Kidney (tissue), 14 donors: ENCODE data around the gene CEP112. TPM values are rescaled to one million over a fixed set of nuclear protein-coding genes. Genes with fewer than 3 reads are reported as not detected.

Source experiments
- DNase-seq, 5 donors: peaks; one replicate each; pipeline ENCODE4 v3.0.0-alpha.2; 2013 to 2020
- FAIRE-seq: peaks from 2 replicates; lab custom pipeline; 2012; peaks lifted over from hg19 to GRCh38; lab: Jason Lieb, UNC
- H3K27ac ChIP-seq, 2 donors: one replicate each; pipeline ENCODE4 v1.7.0; 2013; ENCODE audit warnings: low read depth in 2 of 2, low read length in 2 of 2, inconsistent platforms in 1 of 2
- H3K27me3 ChIP-seq: one replicate; pipeline ENCODE4 v1.7.1; 2013; ENCODE audit warnings: low read length, inconsistent platforms; ENCODE audit not compliant: control insufficient read depth, insufficient read depth
- H3K36me3 ChIP-seq, 3 donors: one replicate each; pipeline versions ENCODE4 v1.7.0 to v1.7.1; 2013; ENCODE audit warnings: low read length in 3 of 3, control low read depth in 1 of 3, inconsistent platforms in 1 of 3; ENCODE audit not compliant: insufficient read depth in 3 of 3, control insufficient read depth in 2 of 3
- H3K4me1 ChIP-seq, 3 donors: one replicate each; pipeline versions ENCODE4 v1.7.0 to v1.7.1; 2013; ENCODE audit warnings: low read length in 3 of 3, inconsistent platforms in 1 of 3, low read depth in 1 of 3; ENCODE audit not compliant: control insufficient read depth in 2 of 3, insufficient read depth in 2 of 3
- H3K4me3 ChIP-seq, 3 donors: one replicate each; pipeline versions ENCODE4 v1.7.0 to v1.8.1; 2013; ENCODE audit warnings: low read length in 3 of 3, control low read depth in 1 of 3, inconsistent platforms in 1 of 3
- H3K9ac ChIP-seq, 3 donors: one replicate each; pipeline versions ENCODE4 v1.7.0 to v1.7.1; 2013; ENCODE audit warnings: low read length in 3 of 3, control low read depth in 1 of 3, inconsistent platforms in 1 of 3
- H3K9me3 ChIP-seq, 3 donors: one replicate each; pipeline versions ENCODE4 v1.7.0 to v1.7.1; 2013; ENCODE audit warnings: low read length in 3 of 3, control low read depth in 1 of 3, inconsistent platforms in 1 of 3; ENCODE audit not compliant: control insufficient read depth in 2 of 3, insufficient read depth in 1 of 3
- intact Hi-C: fragments of 100-400 bp; cut with DNase I; formaldehyde crosslinking; loops from one replicate; pipeline ENCODE4 v1.11.1; 2022
- polyA plus RNA-seq: library from polyadenylated mRNA; stranded (reverse); fragments of 350-450 nt; fragmentation: Illumina TruSeq; extraction: RNeasy Lipid Tissue Mini Kit (QIAGEN cat#74804); gene quantifications from one replicate; pipeline ENCODE4 v1.2.3, GENCODE V29; 2014; ENCODE audit warnings: low read depth, low replicate concordance; ENCODE audit not compliant: insufficient read depth
- total RNA-seq: library from RNA; stranded (reverse); fragmentation: NEBNext Ultra II Directional; extraction: Animal tissue kit (Norgen Biotek cat#: 25700); gene quantifications from one replicate; pipeline ENCODE4 v1.2.1, GENCODE V29; 2021
- TF ChIP-seq, protein P1 (sequence below): IDR thresholded peaks from 3 replicates; pipeline ENCODE4 v1.5.1; 2012; ENCODE audit warnings: mild to moderate bottlenecking, moderate library complexity, borderline replicate concordance; ENCODE audit not compliant: insufficient read depth; ENCODE audit errors: extremely low read depth
- donor health status: control.
- donor health status: control.
- donor health status: control.
- donor health status: control.
- donor health status: control.
- donor health status: DM: yes; HTN: yes; CAD: no.
- donor health status: Normal renal cell carcinoma (clear cell type).

The CEP112 gene
- total and polyA plus RNA-seq, 2 donors from 2014 or later = 17.0 to 27.4 TPM

DNA sequence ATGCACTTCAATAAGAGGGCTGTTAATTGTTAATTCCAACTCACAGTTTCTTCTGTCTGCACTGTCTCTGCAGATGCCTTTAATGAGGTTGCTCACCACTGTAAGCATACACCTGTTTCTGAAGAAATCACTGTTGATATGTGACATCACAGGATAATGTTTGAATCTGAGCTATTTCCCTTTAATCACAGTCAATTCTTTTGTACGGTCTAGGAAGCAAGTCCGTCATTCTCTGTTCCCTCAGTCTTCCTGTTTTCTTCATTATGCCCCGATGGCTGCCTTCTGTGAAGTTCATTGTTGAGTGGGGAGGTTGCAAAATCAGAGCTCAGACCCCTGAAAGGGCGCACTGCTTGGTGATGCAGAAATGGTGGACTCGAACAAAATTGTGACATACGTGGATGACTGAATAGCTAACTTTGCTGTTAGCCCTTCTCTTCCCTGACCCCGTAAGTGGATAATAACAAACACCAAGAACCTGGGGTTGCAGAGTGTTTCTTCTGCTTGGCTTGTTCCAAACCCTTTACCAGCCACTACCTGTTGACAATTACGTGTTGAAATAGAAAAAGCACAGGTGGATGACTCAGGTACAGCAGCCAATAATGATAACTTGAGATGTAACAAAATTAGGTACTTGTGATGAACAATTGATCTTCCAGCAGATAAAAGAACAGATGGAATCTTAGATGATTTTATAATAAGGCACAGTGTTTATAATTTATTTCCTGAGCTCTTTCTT, 558.6 kb downstream of the CEP112 start:
- TF ChIP-seq, protein P1, sequence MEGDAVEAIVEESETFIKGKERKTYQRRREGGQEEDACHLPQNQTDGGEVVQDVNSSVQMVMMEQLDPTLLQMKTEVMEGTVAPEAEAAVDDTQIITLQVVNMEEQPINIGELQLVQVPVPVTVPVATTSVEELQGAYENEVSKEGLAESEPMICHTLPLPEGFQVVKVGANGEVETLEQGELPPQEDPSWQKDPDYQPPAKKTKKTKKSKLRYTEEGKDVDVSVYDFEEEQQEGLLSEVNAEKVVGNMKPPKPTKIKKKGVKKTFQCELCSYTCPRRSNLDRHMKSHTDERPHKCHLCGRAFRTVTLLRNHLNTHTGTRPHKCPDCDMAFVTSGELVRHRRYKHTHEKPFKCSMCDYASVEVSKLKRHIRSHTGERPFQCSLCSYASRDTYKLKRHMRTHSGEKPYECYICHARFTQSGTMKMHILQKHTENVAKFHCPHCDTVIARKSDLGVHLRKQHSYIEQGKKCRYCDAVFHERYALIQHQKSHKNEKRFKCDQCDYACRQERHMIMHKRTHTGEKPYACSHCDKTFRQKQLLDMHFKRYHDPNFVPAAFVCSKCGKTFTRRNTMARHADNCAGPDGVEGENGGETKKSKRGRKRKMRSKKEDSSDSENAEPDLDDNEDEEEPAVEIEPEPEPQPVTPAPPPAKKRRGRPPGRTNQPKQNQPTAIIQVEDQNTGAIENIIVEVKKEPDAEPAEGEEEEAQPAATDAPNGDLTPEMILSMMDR = no peak
- no peak for FAIRE-seq
- Histone ChIP-seq H3K27ac (no peak overlapping the region), H3K4me3 (no peak overlapping the region), H3K9ac (no peak overlapping the region), H3K4me1 (no peaks in the 10 kb centered on the region), H3K27me3 (no peaks in the 10 kb centered on the region), H3K9me3 (no peaks in the 10 kb centered on the region), H3K36me3 (no peaks in the 10 kb centered on the region)
- intact Hi-C loops = no loop called here
- DNase-seq = no peak

DNA sequence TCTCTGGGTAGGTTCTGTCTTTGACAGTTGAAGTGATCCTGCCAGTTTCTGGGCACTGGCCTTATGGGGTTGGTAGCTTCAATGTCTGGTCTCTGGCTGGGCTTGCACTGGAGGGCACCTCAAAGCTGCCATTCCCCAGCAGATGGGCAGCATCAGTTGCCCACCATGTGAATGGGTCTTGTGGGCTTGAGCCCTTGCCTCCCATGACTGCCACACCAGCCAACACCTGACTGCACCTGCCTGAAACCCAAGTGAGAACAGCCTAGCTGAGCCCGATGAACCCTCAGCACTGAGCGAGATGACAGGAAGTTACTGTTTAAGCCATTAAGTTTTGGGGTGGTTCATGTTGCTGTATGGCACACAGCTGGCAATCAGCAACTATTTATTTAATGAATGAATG, 561.4 kb downstream of the CEP112 start:
- FAIRE-seq (no peak), DNase-seq (no peak)
- Histone ChIP-seq H3K27me3 (no peaks in the 10 kb centered on the region), H3K27ac (no peak overlapping the region), H3K4me1 (no peaks in the 10 kb centered on the region), H3K9ac (no peak overlapping the region), H3K4me3 (no peak overlapping the region), H3K36me3 (no peaks in the 10 kb centered on the region), H3K9me3 (no peaks in the 10 kb centered on the region)
- TF ChIP-seq, protein P1 = no peak
- intact Hi-C loops = no loop called here

DNA sequence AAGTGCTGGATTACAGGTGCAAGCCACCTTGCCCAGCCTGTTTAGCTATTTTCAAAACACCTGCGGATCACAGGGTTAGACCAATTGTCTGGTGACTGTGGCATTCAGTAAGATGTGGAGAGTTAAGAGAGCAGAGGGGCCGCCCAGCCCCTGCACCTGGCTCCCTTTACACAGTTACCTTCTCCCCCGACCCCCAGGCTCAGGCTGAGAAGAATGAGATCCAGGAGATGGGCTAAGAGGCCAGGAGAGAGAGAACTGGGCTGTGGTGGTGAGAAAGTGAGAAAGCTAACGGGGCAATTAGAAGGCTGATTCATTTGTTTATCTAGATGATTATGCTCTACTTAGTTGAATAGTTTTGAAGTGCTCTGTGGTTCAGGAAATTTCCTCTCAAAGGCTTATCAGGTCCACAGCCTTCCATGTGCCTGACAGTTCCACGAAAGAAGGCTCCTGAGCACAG, 562.7 kb downstream of the CEP112 start:
- Histone ChIP-seq H3K27ac (no peak overlapping the region), H3K4me1 (no peaks in the 10 kb centered on the region), H3K4me3 (no peak overlapping the region), H3K27me3 (no peaks in the 10 kb centered on the region), H3K9ac (no peak overlapping the region), H3K36me3 (no peaks in the 10 kb centered on the region), H3K9me3 (no peaks in the 10 kb centered on the region)
- intact Hi-C loops = no loop called here
- FAIRE-seq (no peak), DNase-seq (no peak)
- TF ChIP-seq, protein P1 = no peak
